Mammary epithelial cell (primary cell): ENCODE measurements around the gene LTK.

ENCODE experiments used
- EZH2 ChIP-seq: IDR thresholded peaks from 2 replicates; pipeline ENCODE4 v1.6.1; 2012; ENCODE audit warnings: low read length, inconsistent platforms, borderline replicate concordance
- TF ChIP-seq, protein P1 (sequence below), 2 donors: IDR thresholded peaks in 1 of 2; conservative IDR thresholded peaks in 1 of 2; 2 replicates each; pipeline ENCODE4 v1.5.1; 2011 to 2012; ENCODE audit warnings: inconsistent platforms in 2 of 2, low read length in 2 of 2, mild to moderate bottlenecking in 2 of 2, control low read depth in 1 of 2, low read depth in 1 of 2; ENCODE audit not compliant: insufficient read depth in 1 of 2; ENCODE audit errors: extremely low read depth in 1 of 2

DNA sequence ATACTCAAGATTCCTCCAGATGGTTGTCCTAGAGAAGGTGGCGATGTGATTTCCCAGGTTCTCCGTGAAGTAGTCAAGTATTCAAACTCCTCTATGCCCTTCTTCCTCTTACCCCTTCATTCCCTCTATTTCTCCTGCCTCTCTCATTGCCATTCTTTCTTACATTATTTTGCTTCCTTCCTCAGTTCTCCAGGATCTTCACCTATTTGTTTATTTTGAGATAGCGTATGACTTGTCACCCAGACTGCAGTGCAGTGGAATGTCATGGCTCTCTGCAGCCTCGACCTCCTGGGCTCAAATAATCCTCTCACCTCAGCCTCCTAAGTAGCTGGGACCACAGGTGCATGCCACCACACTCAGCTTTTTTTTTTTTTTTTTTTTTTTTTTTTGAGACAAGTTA lies 21.7 kb downstream of the LTK start:
- TF ChIP-seq, protein P1, sequence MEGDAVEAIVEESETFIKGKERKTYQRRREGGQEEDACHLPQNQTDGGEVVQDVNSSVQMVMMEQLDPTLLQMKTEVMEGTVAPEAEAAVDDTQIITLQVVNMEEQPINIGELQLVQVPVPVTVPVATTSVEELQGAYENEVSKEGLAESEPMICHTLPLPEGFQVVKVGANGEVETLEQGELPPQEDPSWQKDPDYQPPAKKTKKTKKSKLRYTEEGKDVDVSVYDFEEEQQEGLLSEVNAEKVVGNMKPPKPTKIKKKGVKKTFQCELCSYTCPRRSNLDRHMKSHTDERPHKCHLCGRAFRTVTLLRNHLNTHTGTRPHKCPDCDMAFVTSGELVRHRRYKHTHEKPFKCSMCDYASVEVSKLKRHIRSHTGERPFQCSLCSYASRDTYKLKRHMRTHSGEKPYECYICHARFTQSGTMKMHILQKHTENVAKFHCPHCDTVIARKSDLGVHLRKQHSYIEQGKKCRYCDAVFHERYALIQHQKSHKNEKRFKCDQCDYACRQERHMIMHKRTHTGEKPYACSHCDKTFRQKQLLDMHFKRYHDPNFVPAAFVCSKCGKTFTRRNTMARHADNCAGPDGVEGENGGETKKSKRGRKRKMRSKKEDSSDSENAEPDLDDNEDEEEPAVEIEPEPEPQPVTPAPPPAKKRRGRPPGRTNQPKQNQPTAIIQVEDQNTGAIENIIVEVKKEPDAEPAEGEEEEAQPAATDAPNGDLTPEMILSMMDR (conservative IDR thresholded peaks at IDR 0.05 in 1 of 2, IDR thresholded peaks at IDR 0.05 in 1 of 2; ENCODE audit: extremely low read depth in 1 of 2, insufficient read depth in 1 of 2, low read depth in 1 of 2, low read length in 2 of 2) = no peak
- no peak for TF ChIP-seq EZH2
